H9 (cell line): Measurements from ENCODE around the gene ZNF485. TPM values are rescaled to one million over a fixed set of nuclear protein-coding genes. Genes with fewer than 3 reads are reported as not detected.

Experiments
- DNase-seq: peaks from one replicate; pipeline ENCODE4 v3.0.0-alpha.2; 2017
- H2AFZ ChIP-seq: one replicate; pipeline ENCODE4 v1.6.1; 2013; ENCODE audit warnings: mild to moderate bottlenecking, low read length, control low read depth, moderate library complexity
- H2AK5ac ChIP-seq: 2 replicates; pipeline ENCODE4 v1.6.1; 2013; ENCODE audit warnings: low read length, control low read depth, mixed read lengths; ENCODE audit not compliant: insufficient read length
- H2BK120ac ChIP-seq: one replicate; pipeline ENCODE4 v1.6.1; 2013; ENCODE audit warnings: low read depth, mild to moderate bottlenecking, low read length, control low read depth, inconsistent platforms; ENCODE audit not compliant: poor library complexity, severe bottlenecking
- H2BK12ac ChIP-seq: 2 replicates; pipeline ENCODE4 v1.6.1; 2013; ENCODE audit warnings: low read length, control low read depth, mixed read lengths, low read depth; ENCODE audit not compliant: insufficient read length
- H2BK15ac ChIP-seq: 2 replicates; pipeline ENCODE4 v1.6.1; 2013; ENCODE audit warnings: low read depth, low read length, control low read depth
- H2BK20ac ChIP-seq: one replicate; pipeline ENCODE4 v1.6.1; 2013; ENCODE audit warnings: low read depth, mild to moderate bottlenecking, low read length, control low read depth, inconsistent platforms; ENCODE audit not compliant: poor library complexity, severe bottlenecking
- H2BK5ac ChIP-seq: 2 replicates; pipeline ENCODE4 v1.6.1; 2013; ENCODE audit warnings: low read length, control low read depth, mixed read lengths; ENCODE audit not compliant: insufficient read length
- H3K14ac ChIP-seq: 2 replicates; pipeline ENCODE4 v1.6.1; 2013; ENCODE audit warnings: low read length, control low read depth; ENCODE audit not compliant: insufficient read depth
- H3K18ac ChIP-seq: 2 replicates; pipeline ENCODE4 v1.6.1; 2013; ENCODE audit warnings: low read depth, mild to moderate bottlenecking, mixed read lengths, low read length, control low read depth; ENCODE audit not compliant: insufficient read length
- H3K23ac ChIP-seq: 2 replicates; pipeline ENCODE4 v1.6.1; 2013; ENCODE audit warnings: low read length, control low read depth, mixed read lengths, low read depth; ENCODE audit not compliant: insufficient read length
- H3K23me2 ChIP-seq: 2 replicates; pipeline ENCODE4 v1.6.1; 2013; ENCODE audit warnings: low read depth, mild to moderate bottlenecking, mixed read lengths, low read length, control low read depth; ENCODE audit not compliant: insufficient read length, poor library complexity, severe bottlenecking
- H3K27ac ChIP-seq: 2 replicates; pipeline ENCODE4 v1.5.1; 2013; ENCODE audit warnings: low read length, control low read depth, mixed read lengths, low read depth; ENCODE audit not compliant: insufficient read length
- H3K27me3 ChIP-seq: 2 replicates; pipeline ENCODE4 v1.6.1; 2013; ENCODE audit warnings: low read length, control low read depth, inconsistent platforms; ENCODE audit not compliant: insufficient read depth
- H3K4ac ChIP-seq: 2 replicates; pipeline ENCODE4 v1.6.1; 2013; ENCODE audit warnings: low read depth, mild to moderate bottlenecking, control low read depth, inconsistent platforms, low read length, moderate library complexity
- H3K4me1 ChIP-seq: 2 replicates; pipeline ENCODE4 v1.6.1; 2013; ENCODE audit warnings: low read length, control low read depth, inconsistent platforms; ENCODE audit not compliant: insufficient read depth
- H3K4me2 ChIP-seq: 2 replicates; pipeline ENCODE4 v1.6.1; 2013; ENCODE audit warnings: low read length, control low read depth, mixed read lengths; ENCODE audit not compliant: insufficient read length, insufficient read depth
- H3K56ac ChIP-seq: 2 replicates; pipeline ENCODE4 v1.6.1; 2013; ENCODE audit warnings: low read depth, mild to moderate bottlenecking, mixed read lengths, low read length, control low read depth; ENCODE audit not compliant: insufficient read length
- H3K79me1 ChIP-seq: 2 replicates; pipeline ENCODE4 v1.6.1; 2013; ENCODE audit warnings: low read depth, mild to moderate bottlenecking, moderate library complexity, low read length, control low read depth, inconsistent platforms; ENCODE audit not compliant: insufficient read depth, poor library complexity, severe bottlenecking
- H3K79me2 ChIP-seq: 2 replicates; pipeline ENCODE4 v1.6.1; 2013; ENCODE audit warnings: low read length, control low read depth, inconsistent platforms; ENCODE audit not compliant: insufficient read depth
- H3K9ac ChIP-seq: 2 replicates; pipeline ENCODE4 v1.6.1; 2013; ENCODE audit warnings: low read length, control low read depth, mixed read lengths; ENCODE audit not compliant: insufficient read length; ENCODE audit errors: extremely low read depth
- H3K9me3 ChIP-seq: one replicate; pipeline ENCODE4 v1.6.1; 2013; ENCODE audit warnings: low read depth, low read length, inconsistent platforms; ENCODE audit not compliant: control insufficient read depth
- H3T11ph ChIP-seq: one replicate; pipeline ENCODE4 v1.6.1; 2013; ENCODE audit warnings: mild to moderate bottlenecking, low read length, control low read depth, inconsistent platforms
- H4K20me1 ChIP-seq: one replicate; pipeline ENCODE4 v1.6.1; 2013; ENCODE audit not compliant: control insufficient read depth, insufficient read length, insufficient read depth
- H4K5ac ChIP-seq: 2 replicates; pipeline ENCODE4 v1.6.1; 2013; ENCODE audit warnings: low read depth, mild to moderate bottlenecking, mixed read lengths, low read length, control low read depth; ENCODE audit not compliant: insufficient read length
- H4K8ac ChIP-seq: replicated peaks from 2 replicates; pipeline ENCODE4 v1.6.1; 2013; ENCODE audit warnings: low read length, control low read depth, mixed read lengths, low read depth; ENCODE audit not compliant: insufficient read length
- H4K91ac ChIP-seq: 2 replicates; pipeline ENCODE4 v1.6.1; 2013; ENCODE audit warnings: low read depth, mild to moderate bottlenecking, moderate library complexity, mixed read lengths, low read length, control low read depth; ENCODE audit not compliant: insufficient read length
- H3K27ac Mint-ChIP-seq, 3 experiments: 2 replicates in 2 of 3; 3 replicates in 1 of 3; pipeline ENCODE4 v1.8.0; 2020 to 2021; ENCODE audit warnings: mixed read lengths in 3 of 3, mild to moderate bottlenecking in 1 of 3, moderate library complexity in 1 of 3
- H3K27me3 Mint-ChIP-seq: 2 replicates; pipeline ENCODE4 v1.8.0; 2021; ENCODE audit warnings: low read depth, mild to moderate bottlenecking, moderate library complexity, mixed read lengths
- H3K36me3 Mint-ChIP-seq, 3 experiments: 2 replicates in 2 of 3; 3 replicates in 1 of 3; pipeline ENCODE4 v1.8.0; 2020 to 2021; ENCODE audit warnings: low read depth in 3 of 3, mixed read lengths in 3 of 3; ENCODE audit not compliant: insufficient read depth in 1 of 3
- H3K4me1 Mint-ChIP-seq, 2 experiments: 2 replicates each; pipeline ENCODE4 v1.8.0; 2020; ENCODE audit warnings: mixed read lengths in 2 of 2
- H3K4me3 Mint-ChIP-seq, 2 experiments: 2 replicates in 1 of 2; 3 replicates in 1 of 2; pipeline ENCODE4 v1.8.0; 2020 to 2021; ENCODE audit warnings: mild to moderate bottlenecking in 2 of 2, mixed read lengths in 2 of 2, moderate library complexity in 1 of 2
- H3K9me3 Mint-ChIP-seq, 2 experiments: 2 replicates in 1 of 2; 3 replicates in 1 of 2; pipeline ENCODE4 v1.8.0; 2020; ENCODE audit warnings: mild to moderate bottlenecking in 2 of 2, mixed read lengths in 2 of 2, moderate library complexity in 1 of 2
- CTCF ChIP-seq: fragments of 200-600 bp; sonication (generic); conservative IDR thresholded peaks from 3 replicates; pipeline ENCODE4 v1.8.0; 2021; ENCODE audit warnings: antibody characterized with exemption, mild to moderate bottlenecking
- WGBS: extraction: QIAGEN DNeasy Blood & Tissue Kit; methylation state at CpG from one replicate; pipeline ENCODE4 v1.1.7; 2013; ENCODE audit warnings: missing lambda C conversion rate, low lambda C conversion rate, mixed read lengths; ENCODE audit not compliant: insufficient read length; ENCODE audit errors: extremely low coverage; 5-methylcytosine and 5-hydroxymethylcytosine counted together
- total RNA-seq: library from RNA; stranded (reverse); gene quantifications from 2 replicates; pipeline ENCODE4 v1.2.1, GENCODE V29; 2021

ZNF485 gene
- total RNA-seq, 1 experiment from 2014 or later = 8.9 TPM

- no peak overlapping the region for H2AFZ ChIP-seq
- Mint-ChIP-seq H3K4me1 (peaks cover 6 to 8% of the 10 kb centered on the region in 2 experiments), H3K27ac (no peak overlapping the region), H3K36me3 (peaks cover 50 to 60% (median 59%) of the 10 kb centered on the region in 3 experiments), H3K27me3 (peaks cover 38% of the 10 kb centered on the region), H3K9me3 (peaks cover 64 to 74% of the 10 kb centered on the region in 2 experiments), H3K4me3 (no peak overlapping the region)
- H2BK120ac ChIP-seq = no peak overlapping the region
- no peaks in the 10 kb centered on the region for H3K79me2 ChIP-seq
- peaks cover 9% of the 10 kb centered on the region for H3K23me2 ChIP-seq
- no peak for TF ChIP-seq CTCF
- H3K14ac ChIP-seq = no peak overlapping the region
- no peak overlapping the region for H3K18ac ChIP-seq
- H3K9me3 ChIP-seq = peaks cover 43% of the 10 kb centered on the region
- H2BK5ac ChIP-seq = no peak overlapping the region
- H3K4ac ChIP-seq = no peak overlapping the region
- H3K23ac ChIP-seq = no peak overlapping the region
- H4K8ac ChIP-seq = no peak overlapping the region
- no peak overlapping the region for H2BK15ac ChIP-seq
- H4K20me1 ChIP-seq = no peaks in the 10 kb centered on the region
- H3K56ac ChIP-seq = no peak overlapping the region
- H3T11ph ChIP-seq = no peak overlapping the region
- no peak overlapping the region for H3K27ac ChIP-seq
- no peak overlapping the region for H2BK12ac ChIP-seq
- no peak overlapping the region for H3K4me2 ChIP-seq
- H3K27me3 ChIP-seq = peaks cover 4% of the 10 kb centered on the region; the same call in 1 of the 2 replicates
- DNase-seq = no peak
- no peak overlapping the region for H2BK20ac ChIP-seq
- H2AK5ac ChIP-seq = no peak overlapping the region
- H4K91ac ChIP-seq = no peak overlapping the region
- WGBS = no CpG with 5 or more reads among the region's 4 CpGs
- H4K5ac ChIP-seq = no peak overlapping the region
- H3K9ac ChIP-seq = no peak overlapping the region
- H3K4me1 ChIP-seq = no peaks in the 10 kb centered on the region
- H3K79me1 ChIP-seq = no peaks in the 10 kb centered on the region
Measured at GRCh38 chr10:43645866-43646265, 39.6 kb downstream of the ZNF485 start.
